Measurements from ENCODE around the gene ASXL1.

Gene ASXL1

GRCh38 chr20:32411955-32412706, 54.0 kb downstream of the ASXL1 start:
- DNase-seq (ENCODE audit: low read depth) = no peak

- no peak for DNase-seq (ENCODE audit: low read depth)
These were observed 57.4 kb downstream of the ASXL1 start for GRCh38 chr20:32415494-32415893.

- DNase-seq (ENCODE audit: low read depth) = no peak
These were observed 58.1 kb downstream of the ASXL1 start for GRCh38 chr20:32416206-32416605.

DNA sequence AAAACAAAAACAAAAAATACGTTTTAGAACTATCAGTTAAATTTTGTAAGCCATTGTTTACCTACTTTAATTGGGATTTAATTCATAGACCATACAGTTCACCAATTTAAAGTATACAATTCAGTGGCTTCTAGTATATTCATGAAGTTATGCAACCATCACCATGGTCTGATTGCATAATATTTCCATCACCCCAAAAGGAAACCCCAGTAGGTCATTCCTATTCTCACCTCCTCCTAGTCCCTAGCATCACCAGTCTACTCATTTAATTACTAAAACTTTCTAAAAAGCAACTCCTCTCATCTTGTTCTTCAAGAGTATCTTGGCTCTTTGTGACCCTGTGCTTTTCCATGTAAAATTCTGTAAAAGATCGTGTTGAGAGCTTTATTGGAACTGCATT, 60.2 kb downstream of the ASXL1 start:
- no peak for DNase-seq (ENCODE audit: low read depth)

DNA sequence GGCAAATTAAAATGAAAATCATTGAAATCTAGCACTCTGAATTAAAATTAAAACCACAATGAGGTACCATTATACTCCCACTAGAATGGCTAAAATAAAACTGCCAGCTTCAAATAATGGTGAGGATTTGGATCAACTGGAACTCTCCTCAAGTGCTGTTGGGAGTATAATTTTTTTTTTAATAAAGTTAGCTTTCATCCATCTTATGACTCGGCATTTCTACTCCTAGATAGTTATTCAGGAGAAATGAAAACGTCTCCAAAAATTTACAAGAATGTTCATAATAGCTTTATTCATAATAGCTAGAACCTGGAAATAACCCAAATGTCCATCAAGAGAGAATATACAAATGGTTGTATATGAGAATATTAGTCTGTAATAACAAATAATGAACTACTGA, 63.2 kb downstream of the ASXL1 start:
- no peak for DNase-seq (ENCODE audit: low read depth)

DNA sequence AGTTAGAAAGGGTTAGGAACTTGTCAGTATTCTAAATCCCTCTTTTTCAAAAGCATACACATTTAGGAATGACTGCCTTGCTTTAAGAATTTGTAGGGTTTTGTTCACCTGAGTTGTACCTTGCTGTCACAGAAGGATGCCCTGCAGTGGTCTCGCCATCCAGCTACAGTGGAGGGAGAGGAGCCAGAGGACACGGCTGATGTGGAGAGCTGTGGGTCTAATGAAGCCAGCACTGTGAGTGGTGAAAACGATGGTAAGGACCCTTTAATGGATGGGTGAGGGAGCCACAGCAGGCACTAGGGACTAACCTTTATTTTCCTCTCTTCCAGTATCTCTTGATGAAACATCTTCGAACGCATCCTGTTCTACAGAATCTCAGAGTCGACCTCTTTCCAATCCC, 69.9 kb downstream of the ASXL1 start:
- DNase-seq (ENCODE audit: low read depth) = no peak

- no peak for DNase-seq (ENCODE audit: low read depth)
These were observed 71.2 kb downstream of the ASXL1 start for GRCh38 chr20:32429343-32429742.

- no peak for DNase-seq (ENCODE audit: low read depth)
These were observed 71.7 kb downstream of the ASXL1 start for GRCh38 chr20:32429745-32430360.

DNA sequence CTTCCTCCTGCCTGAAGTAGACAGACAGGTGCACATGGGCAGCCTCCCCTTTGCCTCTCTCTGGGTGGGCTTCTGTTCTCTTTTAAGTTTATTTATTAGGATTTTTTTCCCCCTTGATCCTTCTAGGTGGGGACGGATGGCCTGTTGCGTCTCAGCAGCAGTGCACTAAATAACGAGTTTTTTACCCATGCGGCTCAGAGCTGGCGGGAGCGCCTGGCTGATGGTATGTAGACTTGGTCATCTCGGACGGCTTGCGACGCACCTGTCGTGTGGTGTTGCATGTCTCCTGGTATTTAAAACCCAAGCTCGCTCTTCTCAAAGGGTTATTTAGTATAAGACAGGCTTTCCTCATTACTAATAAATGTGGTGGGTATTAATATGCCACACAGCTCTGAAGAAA, 73.3 kb downstream of the ASXL1 start:
- DNase-seq (ENCODE audit: low read depth) = no peak

GRCh38 chr20:32432277-32432676, 74.1 kb downstream of the ASXL1 start:
- DNase-seq (ENCODE audit: low read depth) = no peak

DNA sequence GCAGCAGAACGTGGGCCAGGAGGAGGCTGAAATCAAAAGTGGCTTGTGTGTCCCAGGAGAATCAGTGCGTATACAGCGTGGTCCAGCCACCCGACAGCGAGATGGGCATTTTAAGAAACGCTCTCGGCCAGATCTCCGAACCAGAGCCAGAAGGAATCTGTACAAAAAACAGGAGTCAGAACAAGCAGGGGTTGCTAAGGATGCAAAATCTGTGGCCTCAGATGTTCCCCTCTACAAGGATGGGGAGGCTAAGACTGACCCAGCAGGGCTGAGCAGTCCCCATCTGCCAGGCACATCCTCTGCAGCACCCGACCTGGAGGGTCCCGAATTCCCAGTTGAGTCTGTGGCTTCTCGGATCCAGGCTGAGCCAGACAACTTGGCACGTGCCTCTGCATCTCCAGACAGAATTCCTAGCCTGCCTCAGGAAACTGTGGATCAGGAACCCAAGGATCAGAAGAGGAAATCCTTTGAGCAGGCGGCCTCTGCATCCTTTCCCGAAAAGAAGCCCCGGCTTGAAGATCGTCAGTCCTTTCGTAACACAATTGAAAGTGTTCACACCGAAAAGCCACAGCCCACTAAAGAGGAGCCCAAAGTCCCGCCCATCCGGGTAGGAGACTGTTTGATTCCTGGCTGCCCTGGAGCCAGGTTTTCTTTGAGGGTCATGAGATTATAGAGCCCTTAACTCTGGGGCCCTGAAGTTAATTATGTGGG, 75.3 kb downstream of the ASXL1 start:
- no peak for DNase-seq (ENCODE audit: low read depth)

- DNase-seq (ENCODE audit: low read depth) = no peak
These were observed 76.3 kb downstream of the ASXL1 start for GRCh38 chr20:32434434-32434833.

DNA sequence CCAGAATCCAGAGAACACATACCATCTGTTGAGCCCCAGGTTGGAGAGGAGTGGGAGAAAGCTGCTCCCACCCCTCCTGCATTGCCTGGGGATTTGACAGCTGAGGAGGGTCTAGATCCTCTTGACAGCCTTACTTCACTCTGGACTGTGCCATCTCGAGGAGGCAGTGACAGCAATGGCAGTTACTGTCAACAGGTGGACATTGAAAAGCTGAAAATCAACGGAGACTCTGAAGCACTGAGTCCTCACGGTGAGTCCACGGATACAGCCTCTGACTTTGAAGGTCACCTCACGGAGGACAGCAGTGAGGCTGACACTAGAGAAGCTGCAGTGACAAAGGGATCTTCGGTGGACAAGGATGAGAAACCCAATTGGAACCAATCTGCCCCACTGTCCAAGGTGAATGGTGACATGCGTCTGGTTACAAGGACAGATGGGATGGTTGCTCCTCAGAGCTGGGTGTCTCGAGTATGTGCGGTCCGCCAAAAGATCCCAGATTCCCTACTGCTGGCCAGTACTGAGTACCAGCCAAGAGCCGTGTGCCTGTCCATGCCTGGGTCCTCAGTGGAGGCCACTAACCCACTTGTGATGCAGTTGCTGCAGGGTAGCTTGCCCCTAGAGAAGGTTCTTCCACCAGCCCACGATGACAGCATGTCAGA, 77.4 kb downstream of the ASXL1 start:
- DNase-seq (ENCODE audit: low read depth) = no peak

- no peak for DNase-seq (ENCODE audit: low read depth)
These were observed 78.2 kb downstream of the ASXL1 start for GRCh38 chr20:32436142-32436861.

GRCh38 chr20:32436968-32437367, 78.8 kb downstream of the ASXL1 start:
- DNase-seq (ENCODE audit: low read depth) = no peak

GRCh38 chr20:32437391-32438074, 79.4 kb downstream of the ASXL1 start:
- no peak for DNase-seq (ENCODE audit: low read depth)

DNA sequence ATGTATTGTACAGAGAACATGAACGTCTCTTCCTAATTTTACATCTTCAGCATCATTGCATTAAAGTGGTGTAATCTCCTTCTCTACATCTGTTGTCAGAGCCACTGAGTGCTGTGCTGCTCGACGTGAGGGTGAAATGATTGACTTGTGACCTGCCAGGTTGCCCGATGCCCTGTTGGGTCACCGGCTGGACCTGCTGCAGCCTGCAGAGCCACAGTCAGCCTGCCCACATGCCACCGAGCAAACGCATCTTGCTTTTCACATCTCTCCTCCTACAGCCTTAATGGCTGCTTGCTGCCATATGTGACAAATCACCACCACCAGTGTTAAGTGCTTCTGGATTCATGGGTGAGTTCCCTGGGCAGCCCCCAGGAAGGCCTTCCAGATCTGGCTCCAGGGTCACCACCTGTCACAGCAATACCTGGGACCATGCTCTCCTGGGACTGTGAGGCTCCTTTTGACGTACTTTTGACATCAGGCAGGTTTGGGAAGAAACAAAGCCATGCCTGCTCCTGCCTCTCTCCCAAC, 80.3 kb downstream of the ASXL1 start:
- no peak for DNase-seq (ENCODE audit: low read depth)

DNA sequence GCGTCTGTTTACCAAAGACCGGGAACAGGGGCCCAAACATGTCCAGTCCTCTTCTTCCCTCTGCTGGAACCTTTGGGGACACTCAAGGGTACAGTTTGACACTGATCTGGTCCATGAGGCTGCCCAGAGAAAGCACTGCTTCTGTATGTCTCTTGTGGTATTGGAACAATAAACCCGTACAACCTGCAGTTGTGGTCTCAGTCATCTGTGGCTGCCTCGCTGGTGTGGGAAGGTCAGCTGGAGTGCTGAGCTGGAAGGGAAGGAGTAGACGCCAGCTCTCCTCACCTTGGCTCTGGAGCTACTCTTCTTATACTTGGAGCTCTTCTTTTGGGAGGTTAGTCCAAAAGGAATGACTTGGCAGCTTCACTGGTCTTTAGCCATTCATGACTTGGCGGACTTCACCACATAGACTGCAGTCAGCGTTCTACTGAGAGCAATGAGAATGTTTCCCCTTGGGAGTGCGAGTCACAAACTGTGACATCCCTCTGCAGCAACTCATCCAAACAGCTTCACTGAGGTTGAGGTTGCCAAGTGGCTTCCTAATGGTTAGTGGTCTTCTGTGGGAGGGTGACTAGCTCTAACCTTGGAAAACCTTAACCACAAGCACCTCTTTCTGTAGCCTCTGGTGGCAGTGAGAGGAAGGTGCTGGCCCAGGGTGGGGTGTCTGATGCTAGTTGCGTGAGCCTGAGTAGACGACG, 81.2 kb downstream of the ASXL1 start:
- DNase-seq (ENCODE audit: low read depth) = no peak

- no peak for DNase-seq (ENCODE audit: low read depth)
These were observed 82.1 kb downstream of the ASXL1 start for GRCh38 chr20:32440069-32440757.

GRCh38 chr20:32440758-32441078, 82.6 kb downstream of the ASXL1 start:
- DNase-seq (ENCODE audit: low read depth) = no peak

Data from CMK (cell line).